Tongue (tissue), 2 donors: ENCODE measurements around the gene KRT12. TPM values are rescaled to one million over a fixed set of nuclear protein-coding genes. Genes with fewer than 3 reads are reported as not detected.

ENCODE experiments used
- DNase-seq: peaks from one replicate; pipeline ENCODE4 v3.0.0-alpha.2; 2015
- total RNA-seq: library from RNA; depleted of rRNA; stranded (reverse); fragments of >200 nt; gene quantifications from one replicate; pipeline ENCODE4 v1.2.3, GENCODE V29; 2014

Gene KRT12
- total RNA-seq, 1 donor from 2014 or later: not detected

- no peak for DNase-seq
Measured at GRCh38 chr17:40843242-40843641, 23.8 kb downstream of the KRT12 start.

DNA sequence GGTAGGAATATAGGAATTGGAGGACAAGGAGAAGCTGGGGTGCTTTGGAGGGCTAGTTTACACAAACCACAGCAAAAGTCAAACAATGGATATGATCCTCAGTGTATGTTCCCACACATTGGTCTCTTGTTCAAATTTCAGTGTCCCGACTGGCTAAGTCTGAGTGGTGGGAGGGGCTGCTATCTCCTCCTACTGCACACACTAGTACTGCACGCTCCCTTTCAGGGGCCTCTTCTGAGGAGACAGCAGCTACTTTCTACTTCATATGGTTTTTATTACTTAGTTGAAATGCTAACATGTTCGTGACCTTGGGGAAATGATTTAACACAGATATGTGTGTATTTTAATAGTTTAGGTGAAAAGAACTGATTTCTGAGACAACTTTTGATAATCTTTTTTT, 25.8 kb downstream of the KRT12 start:
- peak; percentile 34 for DNase-seq

DNA sequence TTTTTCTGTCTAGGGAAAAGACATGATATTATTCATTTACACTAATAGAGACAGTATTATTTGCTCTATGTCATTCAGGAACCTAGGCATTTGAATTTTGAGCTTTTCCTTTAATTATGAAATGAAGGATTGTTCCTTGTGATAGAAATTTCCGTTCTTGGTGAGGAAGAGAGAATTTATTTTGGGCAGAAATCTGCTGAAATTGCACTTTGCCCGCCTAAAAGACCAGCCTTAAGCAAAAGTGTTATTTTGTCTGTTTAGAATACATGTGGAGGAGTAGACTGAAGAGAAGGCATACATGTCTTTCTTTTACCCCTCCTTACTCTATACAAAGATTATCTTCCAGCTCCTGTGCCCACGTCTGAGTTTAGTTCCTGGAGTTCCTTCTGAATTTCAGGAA, 27.8 kb downstream of the KRT12 start:
- DNase-seq: no peak

GRCh38 chr17:40836020-40836419, 31.0 kb downstream of the KRT12 start:
- DNase-seq: no peak

DNA sequence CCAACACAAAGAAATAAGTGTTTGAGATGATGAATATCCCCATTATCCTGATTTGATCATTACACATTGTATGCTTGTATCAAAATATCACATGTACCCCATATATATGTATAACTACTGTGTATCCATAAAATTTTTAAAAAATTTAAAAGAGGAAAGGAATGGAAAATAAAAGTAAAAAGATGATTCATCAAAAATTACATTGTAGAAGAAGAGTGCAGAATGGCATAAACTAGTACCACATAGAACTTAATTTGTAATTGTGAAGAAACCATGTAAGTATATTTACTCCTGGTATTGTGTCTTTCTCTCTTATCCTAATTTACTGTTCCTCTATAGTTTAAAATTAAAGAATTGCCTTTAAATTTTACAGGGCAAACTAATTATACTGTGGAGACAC, 33.1 kb downstream of the KRT12 start:
- DNase-seq: no peak

DNA sequence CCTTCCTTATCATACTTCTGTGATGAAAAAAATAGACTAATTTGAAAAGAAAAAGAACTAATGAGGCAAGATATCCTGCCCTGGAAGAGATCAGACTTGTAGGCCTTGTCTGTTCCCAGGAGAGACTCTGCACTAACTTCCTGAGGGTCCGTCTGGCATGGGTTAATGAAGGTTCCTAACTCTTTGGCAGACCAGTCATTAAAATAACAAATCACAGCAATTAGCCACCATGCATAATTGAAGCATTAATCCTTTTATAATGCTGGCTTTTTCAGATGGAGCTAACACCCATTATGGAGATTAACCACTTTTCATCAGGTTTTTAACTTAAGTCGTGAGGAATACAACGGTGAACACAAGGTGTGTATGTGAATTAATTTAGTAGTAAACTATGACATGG, 34.2 kb downstream of the KRT12 start:
- no peak for DNase-seq

DNA sequence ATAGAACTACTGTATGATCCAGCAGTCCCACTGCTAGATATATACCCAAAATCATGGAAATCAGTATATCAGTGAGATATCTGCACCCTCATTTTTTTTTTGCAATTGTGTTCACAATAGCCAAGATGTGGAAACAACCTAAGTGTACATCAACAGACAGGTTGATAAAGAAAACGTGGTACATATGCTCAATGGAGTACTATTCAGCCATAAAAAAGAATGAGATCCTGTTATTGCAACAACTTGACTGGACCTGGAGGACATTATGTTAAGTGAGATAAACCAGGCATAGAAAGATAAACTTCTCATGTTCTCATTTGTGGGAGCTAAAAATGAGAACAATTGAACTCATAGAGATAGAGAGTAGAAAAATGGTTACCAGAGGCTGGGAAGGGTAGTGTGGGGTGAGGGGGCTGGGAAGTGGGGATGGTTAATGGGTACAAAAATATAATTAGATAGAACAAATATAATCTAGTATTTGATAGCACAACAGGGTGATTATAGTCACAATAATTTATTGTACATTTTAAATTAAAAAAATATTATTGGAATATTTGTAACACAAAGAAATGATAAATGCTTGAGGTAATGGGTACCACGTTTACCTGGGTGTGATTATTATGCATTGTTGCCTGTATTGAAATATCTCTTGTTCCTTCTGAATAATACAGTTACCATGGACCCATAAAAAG, 36.8 kb downstream of the KRT12 start:
- DNase-seq: no peak

- peak; percentile 13 for DNase-seq
Measured at GRCh38 chr17:40828454-40829044, 38.5 kb downstream of the KRT12 start.

GRCh38 chr17:40827746-40828453, 39.1 kb downstream of the KRT12 start:
- DNase-seq: peak; percentile 12

DNA sequence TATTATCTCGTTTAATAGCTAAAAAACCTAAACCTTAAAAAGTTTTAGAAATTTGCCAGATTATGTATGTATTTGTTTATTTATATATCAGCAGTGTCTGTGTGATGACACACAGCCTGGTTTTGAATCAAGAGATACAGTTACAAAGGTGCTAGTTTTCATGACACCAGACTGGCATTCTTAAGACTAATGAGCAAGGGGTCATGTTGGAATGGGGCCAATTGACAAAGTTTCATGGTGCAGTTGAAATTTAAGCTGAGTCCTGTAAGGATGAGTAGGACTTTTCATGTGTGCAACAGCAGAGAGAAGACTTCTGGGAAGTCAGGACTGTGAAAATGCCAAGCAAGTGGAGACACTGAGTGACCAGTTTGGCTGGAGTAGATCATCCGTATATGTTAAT, 41.4 kb downstream of the KRT12 start:
- DNase-seq: no peak

DNA sequence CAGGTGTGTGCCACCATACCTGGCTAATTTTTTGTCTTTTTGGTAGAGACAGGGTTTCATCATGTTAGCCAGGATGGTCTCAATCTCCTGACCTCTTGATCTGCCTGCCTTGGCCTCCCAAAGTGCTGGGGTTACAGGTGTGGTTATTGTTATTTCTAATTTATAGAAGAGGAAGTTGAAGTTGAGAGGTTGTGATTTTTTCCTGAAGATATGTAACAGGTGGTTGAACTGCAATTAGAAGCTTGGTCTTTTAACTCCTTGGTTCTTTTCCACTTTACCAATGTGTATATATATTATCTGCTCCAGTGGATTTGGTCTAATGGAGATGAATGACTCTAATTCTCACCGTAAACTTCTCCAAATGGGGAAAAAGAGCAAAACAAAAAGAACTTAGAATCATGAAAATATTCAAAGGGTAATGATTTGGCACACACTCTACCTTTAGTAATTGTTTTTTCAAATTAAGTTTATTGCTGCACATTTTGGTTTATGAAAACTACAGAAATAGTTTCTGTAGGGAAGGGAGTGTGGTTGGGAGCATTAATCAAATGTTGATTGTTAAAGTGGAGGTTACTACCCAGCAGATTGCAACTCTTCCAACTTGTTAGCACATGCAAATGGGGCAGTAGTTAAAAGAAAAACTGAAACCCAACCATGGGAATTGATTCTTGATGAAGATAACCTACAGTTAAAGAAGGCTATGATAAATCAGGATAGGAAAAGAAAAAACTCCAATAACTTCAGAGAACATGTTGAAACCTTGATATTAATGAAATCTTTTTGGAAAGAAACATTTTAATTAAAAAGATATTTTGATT, 42.8 kb downstream of the KRT12 start:
- DNase-seq: no peak

- no peak for DNase-seq
Measured at GRCh38 chr17:40822132-40822812, 44.8 kb downstream of the KRT12 start, which contains the start of gene KRT10. Gene KRT10 (minus strand): TSS chr17:40822614. CDS start chr17:40822585, 29 bp downstream.

GRCh38 chr17:40821536-40821935, 45.5 kb downstream of the KRT12 start:
- DNase-seq: no peak

- no peak for DNase-seq
Measured at GRCh38 chr17:40820228-40820838, 46.7 kb downstream of the KRT12 start.

DNA sequence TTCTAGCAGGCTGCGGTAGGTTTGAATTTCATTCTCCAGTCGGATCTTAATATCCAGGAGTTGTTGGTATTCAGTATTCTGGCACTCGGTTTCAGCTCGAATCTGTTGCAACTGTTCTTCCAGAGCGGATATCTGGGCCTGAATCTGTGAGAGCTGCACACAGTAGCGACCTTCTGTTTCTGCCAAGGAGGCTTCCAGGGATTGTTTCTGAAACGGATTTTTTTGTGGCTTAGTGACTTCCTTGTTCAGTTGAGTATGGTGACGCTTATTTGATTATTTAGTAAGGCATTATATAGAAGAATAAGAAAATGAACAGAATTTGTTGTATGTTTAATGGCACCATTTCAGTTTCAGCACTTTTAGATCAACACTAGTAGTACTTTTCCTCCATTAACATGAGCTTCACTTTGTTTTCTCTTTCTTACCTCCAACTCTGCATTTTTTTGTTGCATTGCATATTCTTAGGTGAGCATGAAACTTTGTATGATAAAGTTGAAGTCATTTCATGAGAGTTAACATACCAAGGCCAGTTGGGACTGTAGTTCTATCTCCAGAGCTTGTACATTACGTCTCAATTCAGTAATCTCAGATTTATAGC, 47.4 kb downstream of the KRT12 start:
- peak; percentile 18 for DNase-seq

- peak; percentile 93 for DNase-seq
Measured at GRCh38 chr17:40818733-40819527, 48.1 kb downstream of the KRT12 start.

GRCh38 chr17:40818343-40818732, 48.7 kb downstream of the KRT12 start:
- no peak for DNase-seq

DNA sequence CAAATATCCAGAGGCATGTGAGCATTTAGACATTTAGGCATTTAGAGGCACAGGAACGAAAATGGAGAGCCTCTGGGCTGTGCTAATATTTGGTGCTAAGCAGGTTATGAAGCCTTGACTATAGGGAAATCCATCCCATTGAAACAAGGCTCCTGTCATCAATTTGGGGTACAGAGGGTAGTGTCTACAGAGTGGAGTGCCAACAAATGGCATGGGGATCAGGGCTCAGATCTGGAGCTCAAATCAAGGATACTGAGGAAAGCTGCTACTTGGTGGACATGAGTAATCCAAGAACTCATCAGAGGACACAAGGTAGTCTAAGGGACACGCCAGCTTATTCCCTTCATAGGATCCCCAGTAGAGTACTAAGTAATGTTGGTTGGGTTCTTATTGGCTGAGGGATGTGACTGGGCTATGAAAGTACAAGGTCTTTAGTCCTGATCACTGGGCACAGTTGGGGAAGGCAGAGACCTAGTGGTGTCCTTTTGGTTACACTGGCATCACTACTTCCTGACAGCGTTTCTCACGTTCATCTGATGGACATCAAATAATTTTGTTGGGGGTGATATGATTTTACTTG, 49.8 kb downstream of the KRT12 start:
- no peak for DNase-seq

- DNase-seq: no peak
Measured at GRCh38 chr17:40816569-40816968, 50.5 kb downstream of the KRT12 start.

GRCh38 chr17:40815381-40815780, 51.6 kb downstream of the KRT12 start:
- no peak for DNase-seq
